ENCODE measurements around the gene KRTAP4-3. TPM values are rescaled to one million over a fixed set of nuclear protein-coding genes. Genes with fewer than 3 reads are reported as not detected.
"Not testable (repeated sequence)": the region's sequence is repeated elsewhere in the genome, so short reads cannot be mapped to it uniquely, and the experiment has no call there.

Gene KRTAP4-3
- total and polyA plus RNA-seq, 10 of the 15 experiments (the other 5 are each of a cell fraction or from before 2014, with no cell fraction given) = not detected

- Histone ChIP-seq H3K27me3 (replicated peaks in 1 of 2; ENCODE audit: control insufficient read depth in 2 of 2, insufficient read depth in 2 of 2, low read length in 1 of 2) (no peaks in the 10 kb centered on the region), H2AFZ (ENCODE audit: control insufficient read depth, low read depth, low read length) (no peak within 1 kb of the TSS), H3K27ac (ENCODE audit: control insufficient read depth, insufficient read depth) (no peak within 1 kb of the TSS), H4K20me1 (ENCODE audit: control insufficient read depth, insufficient read depth) (no peaks in the 10 kb centered on the region), H3K4me3 (no peak within 1 kb of the TSS), H3K4me2 (ENCODE audit: control insufficient read depth, insufficient read depth) (no peak within 1 kb of the TSS), H3K9me3 (replicated peaks; ENCODE audit: control insufficient read depth, insufficient read depth, low read length) (no peaks in the 10 kb centered on the region; the same call in 1 of the 3 replicates), H3K36me3 (ENCODE audit: control insufficient read depth in 2 of 2, insufficient read depth in 2 of 2, low read length in 1 of 2) (no peaks in the 10 kb centered on the region), H3K4me1 (ENCODE audit: control insufficient read depth, insufficient read depth, low read length) (no peaks in the 10 kb centered on the region), H3K9ac (ENCODE audit: control insufficient read depth, insufficient read depth, low read length) (no peak within 1 kb of the TSS), H3K79me2 (ENCODE audit: control insufficient read depth, insufficient read depth, low read length) (no peaks in the 10 kb centered on the region)
- in situ Hi-C loops (cut with MboI) (no loop called here), intact Hi-C loops (cut with micrococcal nuclease; ENCODE audit: unreplicated experiment) (no loop called here)
- DNase-seq (ENCODE audit: low read depth, low spot score) (no peak), ATAC-seq (no peak), FAIRE-seq (no peak)
- RAD21 ChIA-PET (ENCODE audit: unreplicated experiment) = no interaction called here
- POLR2A ChIA-PET = no interaction called here
- no TSS peak for BruUV-seq (replicated peaks)
- SMC1A ChIA-PET (ENCODE audit: uncharacterized antibody, unreplicated experiment) = no interaction called here
- CTCF ChIA-PET = no interaction called here
- no peak for TF ChIP-seq TCF12 (IDR thresholded peaks at IDR 0.05; ENCODE audit: low read depth, low read length)
- WGBS (ENCODE audit: insufficient coverage, insufficient replicate concordance, low lambda C conversion rate, missing lambda C conversion rate) = 19% methylated on average over 6 of the region's 6 CpGs
Observed at GRCh38 chr17:41140360-41141131, 27.5 kb downstream of the KRTAP4-3 start, which contains the start of gene KRTAP4-6. TSS of gene KRTAP4-6 (minus strand) at chr17:41140544. CDS start at chr17:41140487, 57 bp downstream.

- WGBS (ENCODE audit: insufficient coverage, insufficient replicate concordance, low lambda C conversion rate, missing lambda C conversion rate) = 14% methylated on average over 12 of the region's 12 CpGs
- H3K9ac ChIP-seq (ENCODE audit: control insufficient read depth, insufficient read depth, low read length); H3K79me2 ChIP-seq (ENCODE audit: control insufficient read depth, insufficient read depth, low read length); DNase-seq (ENCODE audit: low read depth, low spot score); H3K9me3 ChIP-seq (replicated peaks; ENCODE audit: control insufficient read depth, insufficient read depth, low read length); H3K27me3 ChIP-seq (replicated peaks in 1 of 2; ENCODE audit: control insufficient read depth in 2 of 2, insufficient read depth in 2 of 2, low read length in 1 of 2); SMC1A ChIA-PET (ENCODE audit: uncharacterized antibody, unreplicated experiment); H3K4me2 ChIP-seq (ENCODE audit: control insufficient read depth, insufficient read depth); in situ Hi-C loops (cut with MboI); H3K36me3 ChIP-seq (ENCODE audit: control insufficient read depth in 2 of 2, insufficient read depth in 2 of 2, low read length in 1 of 2); H3K4me1 ChIP-seq (ENCODE audit: control insufficient read depth, insufficient read depth, low read length); H3K4me3 ChIP-seq; POLR2A ChIA-PET; H3K27ac ChIP-seq (ENCODE audit: control insufficient read depth, insufficient read depth); H4K20me1 ChIP-seq (ENCODE audit: control insufficient read depth, insufficient read depth); FAIRE-seq; intact Hi-C loops (cut with micrococcal nuclease; ENCODE audit: unreplicated experiment); BruUV-seq (replicated peaks); CTCF ChIA-PET; ATAC-seq; RAD21 ChIA-PET (ENCODE audit: unreplicated experiment); H2AFZ ChIP-seq (ENCODE audit: control insufficient read depth, low read depth, low read length): not testable (repeated sequence)
Observed at GRCh38 chr17:41139865-41140264, 28.2 kb downstream of the KRTAP4-3 start.
